Neural progenitor cell (in vitro differentiated cells): ENCODE measurements around the gene NEAT1. TPM values are rescaled to one million over a fixed set of nuclear protein-coding genes. Genes with fewer than 3 reads are reported as not detected.
A peak's percentile ranks its signal among the peaks of the same experiment; 100 is the strongest.
"Not testable (repeated sequence)": the region's sequence is repeated elsewhere in the genome, so short reads cannot be mapped to it uniquely, and the experiment has no call there.

Source experiments
- DNase-seq: peaks from one replicate; pipeline ENCODE4 v3.0.0-alpha.2; 2016; ENCODE audit warnings: low spot score
- H2AFZ ChIP-seq: fragments of 200-600 bp; sonication (generic); replicated peaks from 2 replicates; pipeline ENCODE4 v1.6.1; 2016; ENCODE audit warnings: antibody characterized with exemption
- H3F3A ChIP-seq: fragments of 200-600 bp; sonication (generic); 2 replicates; pipeline ENCODE4 v1.6.1; 2016; ENCODE audit warnings: antibody characterized with exemption, low read depth
- H3K27ac ChIP-seq: fragments of 200-600 bp; sonication (generic); 2 replicates; pipeline ENCODE4 v1.5.1; 2016; ENCODE audit warnings: mild to moderate bottlenecking
- H3K27me3 ChIP-seq: fragments of 200-600 bp; sonication (generic); 2 replicates; pipeline ENCODE4 v1.6.1; 2016; ENCODE audit warnings: mild to moderate bottlenecking, moderate library complexity
- H3K36me3 ChIP-seq: fragments of 200-600 bp; sonication (generic); 2 replicates; pipeline ENCODE4 v1.5.1; 2016
- H3K4me1 ChIP-seq: fragments of 200-600 bp; sonication (generic); 2 replicates; pipeline ENCODE4 v1.6.1; 2016; ENCODE audit warnings: mixed run types
- H3K4me2 ChIP-seq: fragments of 200-600 bp; sonication (generic); 2 replicates; pipeline ENCODE4 v1.6.1; 2016
- H3K4me3 ChIP-seq: fragments of 200-600 bp; sonication (generic); 2 replicates; pipeline ENCODE4 v1.5.1; 2016
- H3K79me2 ChIP-seq: fragments of 200-600 bp; sonication (generic); 2 replicates; pipeline ENCODE4 v1.6.1; 2016; ENCODE audit warnings: low read depth
- H3K9ac ChIP-seq: fragments of 200-600 bp; sonication (generic); 2 replicates; pipeline ENCODE4 v1.6.1; 2016
- H3K9me3 ChIP-seq: fragments of 200-600 bp; sonication (generic); 2 replicates; pipeline ENCODE4 v1.5.1; 2016; ENCODE audit warnings: low read depth
- H4K20me1 ChIP-seq: fragments of 200-600 bp; sonication (generic); 2 replicates; pipeline ENCODE4 v1.6.1; 2016; ENCODE audit warnings: low read depth
- H3K27ac Mint-ChIP-seq: 3 replicates; pipeline ENCODE4 v1.8.0; 2021; ENCODE audit warnings: mixed read lengths
- H3K27me3 Mint-ChIP-seq: 2 replicates; pipeline ENCODE4 v1.8.0; 2022; ENCODE audit warnings: low read depth, mild to moderate bottlenecking, inconsistent platforms, moderate library complexity, mixed read lengths; ENCODE audit not compliant: insufficient read depth
- H3K36me3 Mint-ChIP-seq: 3 replicates; pipeline ENCODE4 v1.8.0; 2021; ENCODE audit warnings: mixed read lengths
- H3K4me1 Mint-ChIP-seq: 3 replicates; pipeline ENCODE4 v1.8.0; 2021; ENCODE audit warnings: mixed read lengths
- H3K4me3 Mint-ChIP-seq: 3 replicates; pipeline ENCODE4 v1.8.0; 2021; ENCODE audit warnings: mild to moderate bottlenecking, moderate library complexity, mixed read lengths
- H3K9me3 Mint-ChIP-seq: 3 replicates; pipeline ENCODE4 v1.8.0; 2020; ENCODE audit warnings: mixed read lengths
- EZH2 ChIP-seq: fragments of 200-600 bp; sonication (generic); IDR thresholded peaks from 2 replicates; pipeline ENCODE4 v1.6.1; 2017; ENCODE audit warnings: antibody characterized with exemption, mild to moderate bottlenecking, moderate library complexity
- EZH2phosphoT487 ChIP-seq: fragments of 200-600 bp; sonication (generic); IDR thresholded peaks from 2 replicates; pipeline ENCODE4 v1.6.1; 2017; ENCODE audit warnings: antibody characterized with exemption
- total RNA-seq: library from RNA; depleted of rRNA; stranded (reverse); fragments of >200 nt; gene quantifications from 2 replicates; pipeline ENCODE4 v1.2.3, GENCODE V29; 2015; ENCODE audit warnings: low replicate concordance
- TF ChIP-seq, protein P1 (sequence below): fragments of 200-600 bp; sonication (generic); IDR thresholded peaks from 2 replicates; pipeline ENCODE4 v1.5.1; 2017; ENCODE audit warnings: antibody characterized with exemption, mild to moderate bottlenecking

Gene NEAT1
- total RNA-seq, 1 donor from 2014 or later = 4.0 TPM

DNA sequence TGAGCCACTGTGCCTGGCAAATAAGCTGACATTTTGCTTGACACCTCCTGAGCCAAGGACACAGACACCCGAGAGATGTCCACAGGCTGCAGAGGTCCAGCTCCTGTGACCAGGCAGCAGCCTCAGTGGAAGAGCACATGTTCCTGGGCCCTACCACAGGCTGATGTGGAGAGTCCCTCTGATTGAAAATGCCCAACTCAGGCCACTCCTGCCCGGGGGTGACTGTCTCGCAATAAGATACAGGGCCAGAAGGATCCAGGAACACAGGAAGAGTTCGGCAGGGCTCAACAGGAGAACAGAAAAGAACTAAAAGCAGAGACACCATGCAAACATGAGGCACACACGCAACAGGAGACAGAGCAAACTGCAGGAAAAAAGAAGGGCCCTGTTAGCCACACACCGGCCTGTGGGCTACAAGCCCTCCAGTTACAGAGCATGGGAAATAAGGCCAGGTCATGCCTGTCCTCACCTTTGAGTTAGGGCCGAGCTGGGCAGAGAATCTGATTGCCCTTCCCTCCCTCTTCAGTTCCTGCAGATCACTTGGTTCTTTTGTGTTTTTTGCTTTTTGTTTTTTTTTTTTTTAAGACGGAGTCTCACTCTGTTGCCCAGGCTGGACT is 47.9 kb downstream of the NEAT1 start:
- no peaks in the 10 kb centered on the region for H3K36me3 ChIP-seq
- no peak for TF ChIP-seq EZH2
- TF ChIP-seq, protein P1, sequence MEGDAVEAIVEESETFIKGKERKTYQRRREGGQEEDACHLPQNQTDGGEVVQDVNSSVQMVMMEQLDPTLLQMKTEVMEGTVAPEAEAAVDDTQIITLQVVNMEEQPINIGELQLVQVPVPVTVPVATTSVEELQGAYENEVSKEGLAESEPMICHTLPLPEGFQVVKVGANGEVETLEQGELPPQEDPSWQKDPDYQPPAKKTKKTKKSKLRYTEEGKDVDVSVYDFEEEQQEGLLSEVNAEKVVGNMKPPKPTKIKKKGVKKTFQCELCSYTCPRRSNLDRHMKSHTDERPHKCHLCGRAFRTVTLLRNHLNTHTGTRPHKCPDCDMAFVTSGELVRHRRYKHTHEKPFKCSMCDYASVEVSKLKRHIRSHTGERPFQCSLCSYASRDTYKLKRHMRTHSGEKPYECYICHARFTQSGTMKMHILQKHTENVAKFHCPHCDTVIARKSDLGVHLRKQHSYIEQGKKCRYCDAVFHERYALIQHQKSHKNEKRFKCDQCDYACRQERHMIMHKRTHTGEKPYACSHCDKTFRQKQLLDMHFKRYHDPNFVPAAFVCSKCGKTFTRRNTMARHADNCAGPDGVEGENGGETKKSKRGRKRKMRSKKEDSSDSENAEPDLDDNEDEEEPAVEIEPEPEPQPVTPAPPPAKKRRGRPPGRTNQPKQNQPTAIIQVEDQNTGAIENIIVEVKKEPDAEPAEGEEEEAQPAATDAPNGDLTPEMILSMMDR = no peak
- TF ChIP-seq EZH2phosphoT487 = no peak
- Mint-ChIP-seq H3K9me3 (no peaks in the 10 kb centered on the region), H3K27me3 (peaks cover 3% of the 10 kb centered on the region), H3K36me3 (no peaks in the 10 kb centered on the region), H3K27ac (peak overlapping the region; percentile 74), H3K4me3 (no peak overlapping the region), H3K4me1 (peaks cover 9% of the 10 kb centered on the region)
- H3F3A ChIP-seq = no peaks in the 10 kb centered on the region
- H3K9me3 ChIP-seq = no peaks in the 10 kb centered on the region
- no peak overlapping the region for H3K9ac ChIP-seq
- H4K20me1 ChIP-seq = no peaks in the 10 kb centered on the region
- H3K27ac ChIP-seq = no peak overlapping the region
- H3K79me2 ChIP-seq = peaks cover 35% of the 10 kb centered on the region
- H3K27me3 ChIP-seq = peaks cover 13% of the 10 kb centered on the region
- no peak overlapping the region for H2AFZ ChIP-seq
- no peak overlapping the region for H3K4me3 ChIP-seq
- no peaks in the 10 kb centered on the region for H3K4me1 ChIP-seq
- no peak overlapping the region for H3K4me2 ChIP-seq
- no peak for DNase-seq

DNA sequence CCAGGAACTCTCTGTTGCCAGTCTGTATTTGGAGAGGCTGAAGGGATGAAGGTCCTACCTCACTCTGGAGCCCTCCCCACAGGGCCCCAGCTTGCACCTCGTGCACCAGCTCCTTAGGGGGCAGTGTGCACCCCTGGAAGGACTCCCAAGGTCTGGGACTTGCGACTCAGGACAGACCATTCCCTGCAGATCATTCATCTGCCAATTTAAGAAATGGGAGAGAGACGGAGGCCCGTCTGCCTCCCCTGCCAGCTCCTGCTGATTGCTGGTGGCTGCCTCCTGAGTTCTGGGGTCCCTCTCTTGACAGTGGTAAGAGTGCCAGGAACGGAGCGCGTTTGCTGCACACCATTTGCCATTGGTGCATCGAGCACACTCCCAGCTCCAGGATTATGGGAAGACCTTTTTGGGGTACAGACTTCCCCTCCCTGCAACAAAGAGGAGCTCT is 48.9 kb downstream of the NEAT1 start:
- Histone ChIP-seq H3K79me2 (peaks cover 43% of the 10 kb centered on the region), H3K27me3 (peaks cover 4% of the 10 kb centered on the region), H3K4me2 (no peak overlapping the region), H3K9ac (no peak overlapping the region), H3K27ac (no peak overlapping the region), H2AFZ (no peak overlapping the region), H3F3A (peaks cover 3% of the 10 kb centered on the region), H4K20me1 (no peaks in the 10 kb centered on the region), H3K9me3 (no peaks in the 10 kb centered on the region), H3K4me1 (peaks cover 3% of the 10 kb centered on the region), H3K36me3 (no peaks in the 10 kb centered on the region), H3K4me3 (no peak overlapping the region)
- no peaks in the 10 kb centered on the region for H3K9me3 Mint-ChIP-seq
- peaks cover 3% of the 10 kb centered on the region for H3K27me3 Mint-ChIP-seq
- peaks cover 11% of the 10 kb centered on the region for H3K4me1 Mint-ChIP-seq
- no peak overlapping the region for H3K4me3 Mint-ChIP-seq
- H3K36me3 Mint-ChIP-seq = no peaks in the 10 kb centered on the region
- TF ChIP-seq, protein P1 = peak; percentile 50
- no peak for TF ChIP-seq EZH2
- H3K27ac Mint-ChIP-seq = no peak overlapping the region
- DNase-seq = peak; percentile 69

DNA sequence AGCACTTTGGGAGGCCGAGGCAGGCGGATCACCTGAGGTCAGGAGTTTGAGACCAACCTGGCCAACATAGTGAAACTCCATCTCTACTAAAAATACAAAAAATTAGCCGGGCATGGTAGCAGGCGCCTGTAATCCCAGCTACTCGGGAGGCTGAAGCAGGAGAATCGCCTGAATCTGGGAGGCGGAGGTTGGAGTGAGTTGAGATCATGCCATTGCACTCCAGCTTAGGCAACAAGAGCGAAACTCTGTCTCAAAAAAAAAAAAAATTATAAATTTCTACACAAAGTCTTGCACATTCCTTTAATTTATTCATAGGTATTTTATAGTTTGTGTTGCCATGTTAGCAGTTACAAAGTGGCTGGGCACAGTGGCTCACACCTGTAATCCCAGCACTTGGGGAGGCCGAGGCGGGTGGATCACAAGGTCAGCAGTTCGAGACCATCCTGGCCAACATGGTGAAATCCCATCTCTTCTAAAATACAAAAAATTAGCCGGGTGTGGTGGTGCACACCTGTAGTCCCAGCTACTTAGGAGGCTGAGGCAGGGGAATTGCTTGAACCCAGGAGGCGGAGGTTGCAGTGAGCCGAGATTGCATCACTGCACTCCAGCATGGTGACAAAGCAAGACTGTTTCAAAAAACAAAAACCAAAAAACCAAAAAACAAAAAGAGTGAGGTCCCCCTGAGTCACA is 50.1 kb downstream of the NEAT1 start:
- not testable (repeated sequence) for H3K4me3 Mint-ChIP-seq, H3K9ac ChIP-seq, H3F3A ChIP-seq, H3K36me3 Mint-ChIP-seq, H2AFZ ChIP-seq, H3K36me3 ChIP-seq, H3K9me3 ChIP-seq, DNase-seq, H3K27ac ChIP-seq, H3K9me3 Mint-ChIP-seq, H3K27me3 ChIP-seq, H3K4me1 ChIP-seq, H3K27me3 Mint-ChIP-seq, H3K4me3 ChIP-seq, H4K20me1 ChIP-seq, H3K4me2 ChIP-seq, H3K27ac Mint-ChIP-seq
- peaks cover 56% of the 10 kb centered on the region for H3K79me2 ChIP-seq
- peaks cover 16% of the 10 kb centered on the region for H3K4me1 Mint-ChIP-seq

DNA sequence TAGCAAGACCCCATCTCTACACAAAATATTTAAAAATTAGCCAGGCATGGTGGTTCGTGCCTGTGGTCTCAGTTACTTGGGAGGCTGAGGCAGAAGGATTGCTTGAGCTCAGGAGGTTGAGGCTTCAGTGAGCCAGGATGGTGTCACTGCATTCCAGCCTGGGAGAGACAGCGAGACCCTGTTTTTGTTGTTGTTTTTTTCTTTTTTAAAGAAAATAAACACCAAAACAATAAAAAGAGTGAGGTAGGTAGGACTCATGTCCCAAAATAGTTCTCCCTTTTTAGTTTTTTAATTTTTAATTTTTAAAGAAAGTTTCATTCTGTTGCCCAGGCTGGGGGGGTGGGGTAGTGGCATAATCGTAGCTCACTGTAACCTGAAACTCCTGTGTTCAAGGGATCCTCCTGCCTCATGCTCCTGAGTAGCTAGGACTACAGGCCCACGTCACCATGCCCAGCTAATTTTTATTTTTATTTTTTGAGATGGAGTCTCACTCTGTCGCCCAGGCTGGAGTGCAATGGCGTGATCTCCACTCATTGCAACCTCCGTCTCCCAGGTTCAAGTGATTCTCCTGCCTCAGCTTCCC is 50.8 kb downstream of the NEAT1 start:
- Histone ChIP-seq H3K4me2 (no peak overlapping the region), H3K4me1 (peaks cover 13% of the 10 kb centered on the region), H2AFZ (no peak overlapping the region), H3K36me3 (no peaks in the 10 kb centered on the region), H3K9me3 (no peaks in the 10 kb centered on the region), H3K4me3 (no peak overlapping the region), H3K27ac (no peak overlapping the region), H4K20me1 (no peaks in the 10 kb centered on the region), H3K9ac (no peak overlapping the region), H3F3A (peaks cover 12% of the 10 kb centered on the region), H3K79me2 (peaks cover 62% of the 10 kb centered on the region), H3K27me3 (no peaks in the 10 kb centered on the region)
- Mint-ChIP-seq H3K27ac (no peak overlapping the region), H3K4me1 (peaks cover 20% of the 10 kb centered on the region), H3K4me3 (no peak overlapping the region), H3K9me3 (no peaks in the 10 kb centered on the region), H3K27me3 (peaks cover 4% of the 10 kb centered on the region), H3K36me3 (no peaks in the 10 kb centered on the region)
- no peak for TF ChIP-seq EZH2phosphoT487
- no peak for TF ChIP-seq EZH2
- TF ChIP-seq, protein P1 = no peak
- DNase-seq = no peak
